Mucosa of descending colon (tissue), 3 donors: ENCODE measurements around the gene CDK11B. TPM values are rescaled to one million over a fixed set of nuclear protein-coding genes. Genes with fewer than 3 reads are reported as not detected.
"Not testable (repeated sequence)": the region's sequence is repeated elsewhere in the genome, so short reads cannot be mapped to it uniquely, and the experiment has no call there.

Experiments
- ATAC-seq: fragments of 200-7000 bp; cut with Tn5 transposase; one replicate; pipeline ENCODE4 v1.9.1; 2020; ENCODE audit warnings: mild to moderate bottlenecking, moderate library complexity
- DNase-seq, 3 donors: peaks; one replicate each; pipeline ENCODE4 v3.0.0-alpha.2; 2020
- H3K36me3 ChIP-seq: fragments of 200-600 bp; one replicate; pipeline ENCODE4 v1.8.0; 2021; ENCODE audit warnings: low read depth, mild to moderate bottlenecking
- H3K4me1 ChIP-seq: fragments of 200-600 bp; one replicate; pipeline ENCODE4 v1.8.0; 2021; ENCODE audit warnings: low read depth, mild to moderate bottlenecking
- H3K4me3 ChIP-seq: fragments of 200-600 bp; one replicate; pipeline ENCODE4 v1.8.0; 2021; ENCODE audit warnings: mild to moderate bottlenecking
- H3K9me3 ChIP-seq: fragments of 200-600 bp; one replicate; pipeline ENCODE4 v1.8.0; 2021; ENCODE audit warnings: mild to moderate bottlenecking
- CTCF ChIP-seq: fragments of 200-600 bp; IDR thresholded peaks from one replicate; pipeline ENCODE4 v1.8.0; 2022; ENCODE audit warnings: antibody characterized with exemption, mild to moderate bottlenecking
- intact Hi-C, 2 donors: fragments of 100-400 bp; cut with DNase I in 1 of 2; cut with micrococcal nuclease in 1 of 2; formaldehyde crosslinking; loops; one replicate each; pipeline versions ENCODE4 v1.11.0 to v1.11.1; 2022; cut with DNase I, micrococcal nuclease
- total RNA-seq, 3 donors: library from RNA; stranded (reverse); fragmentation: NEBNext Ultra II Directional in 2 of 3; extraction: Animal tissue kit (Norgen Biotek cat#: 25700) in 2 of 3; gene quantifications; one replicate each; pipeline versions ENCODE4 v1.2.1 to v1.2.4, GENCODE V29; 2021 to 2023
- donor health status: DM: no; HTN: no; CAD: no; lungs with moderate emphysema.
- donor health status: DM: no; HTN: no; CAD: no.
- donor health status: DM: no; HTN: yes; CAD: no.

The CDK11B gene
- total RNA-seq, 3 donors from 2014 or later = 31.9 to 45.6 (median 36.8) TPM

DNA sequence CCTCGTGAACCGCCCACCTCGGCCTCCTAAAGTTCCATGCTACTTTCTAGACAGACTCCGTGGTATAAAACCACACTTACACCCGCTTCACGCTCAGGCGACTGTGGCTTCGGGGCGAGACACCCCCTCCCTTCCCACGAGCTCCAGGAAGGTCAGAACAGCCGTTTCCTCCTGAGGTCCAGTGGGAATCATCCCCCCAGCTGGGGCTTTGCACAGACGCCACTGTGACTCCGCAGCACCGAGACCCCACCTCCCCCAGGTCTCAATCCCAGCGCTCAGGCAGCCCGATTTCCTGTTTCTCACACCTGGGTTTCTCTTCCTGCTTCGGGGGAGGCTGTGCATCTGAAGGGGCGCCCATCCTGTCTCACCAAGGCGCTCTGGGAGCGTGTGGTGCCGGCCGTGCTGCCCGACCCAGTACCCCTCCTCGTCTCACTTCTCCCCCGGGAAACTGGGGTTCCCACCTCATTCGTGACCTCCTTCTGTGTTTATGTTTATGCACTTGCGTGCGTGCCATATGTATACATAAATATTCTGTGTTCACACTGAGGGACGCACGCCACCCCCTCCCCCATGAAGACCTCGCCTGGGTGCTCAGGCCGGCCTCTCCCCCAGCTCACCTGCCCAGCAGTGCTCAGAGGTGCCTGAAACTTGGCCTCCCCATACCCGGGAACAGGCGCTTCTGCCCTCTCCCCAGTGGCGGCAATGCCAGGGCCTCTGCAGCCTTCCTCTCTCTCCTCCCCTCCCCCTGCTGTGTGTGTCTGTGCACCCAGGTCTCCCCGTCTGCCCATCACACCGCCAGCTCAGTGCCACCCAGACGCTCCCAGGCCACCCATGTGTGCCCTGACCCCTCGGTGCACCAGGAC is 19.1 kb upstream of the CDK11B start:
- no peaks in the 10 kb centered on the region for H3K9me3 ChIP-seq
- no peaks in the 10 kb centered on the region for H3K36me3 ChIP-seq
- intact Hi-C loops = no loop called here
- ATAC-seq (peak; percentile 58), DNase-seq (peak; percentile 51 to 75 (median 54))
- TF ChIP-seq CTCF = no peak
- no peak overlapping the region for H3K4me3 ChIP-seq
- H3K4me1 ChIP-seq = peaks cover 23% of the 10 kb centered on the region

DNA sequence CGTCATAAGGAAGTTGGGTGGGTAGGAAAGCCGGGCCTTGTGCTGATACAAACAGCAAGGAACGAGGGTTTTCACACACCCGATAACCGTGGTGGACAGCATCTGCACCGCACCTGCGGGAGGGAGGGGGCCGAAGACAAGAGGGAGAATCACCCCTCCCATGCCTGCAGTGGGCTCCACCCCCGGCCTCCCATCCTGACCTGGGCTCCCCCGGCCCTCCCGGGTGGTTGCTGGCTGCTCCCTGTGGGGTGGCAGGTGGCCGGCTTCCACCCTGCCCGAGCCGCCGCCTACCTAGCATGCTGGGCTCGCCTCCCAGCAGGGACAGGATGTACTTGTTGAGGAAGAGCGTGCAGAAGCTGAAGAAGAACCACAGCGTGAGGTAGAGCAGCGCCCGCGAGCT is 17.3 kb upstream of the CDK11B start:
- H3K9me3 ChIP-seq, DNase-seq, intact Hi-C loops, H3K36me3 ChIP-seq, ATAC-seq, H3K4me3 ChIP-seq: not testable (repeated sequence)
- peaks cover 21% of the 10 kb centered on the region for H3K4me1 ChIP-seq

GRCh38 chr1:1675218-1675617 is 16.4 kb upstream of the CDK11B start:
- H3K9me3 ChIP-seq, ATAC-seq, intact Hi-C loops, H3K4me3 ChIP-seq, H3K36me3 ChIP-seq: not testable (repeated sequence)
- DNase-seq = peak in 1 of 3 donors; percentile 51
- peaks cover 16% of the 10 kb centered on the region for H3K4me1 ChIP-seq

- DNase-seq, H3K4me3 ChIP-seq, ATAC-seq, intact Hi-C loops, H3K36me3 ChIP-seq, H3K9me3 ChIP-seq: not testable (repeated sequence)
- peaks cover 16% of the 10 kb centered on the region for H3K4me1 ChIP-seq
Observed at GRCh38 chr1:1674806-1675205, 16.0 kb upstream of the CDK11B start.

- no peaks in the 10 kb centered on the region for H3K36me3 ChIP-seq
- no peak overlapping the region for H3K4me3 ChIP-seq
- no peaks in the 10 kb centered on the region for H3K4me1 ChIP-seq
- intact Hi-C loops = no loop called here
- TF ChIP-seq CTCF = no peak
- no peaks in the 10 kb centered on the region for H3K9me3 ChIP-seq
- ATAC-seq (no peak), DNase-seq (peak in 1 of 3 donors; percentile 25)
Observed at GRCh38 chr1:1672181-1672965, 13.6 kb upstream of the CDK11B start.

DNA sequence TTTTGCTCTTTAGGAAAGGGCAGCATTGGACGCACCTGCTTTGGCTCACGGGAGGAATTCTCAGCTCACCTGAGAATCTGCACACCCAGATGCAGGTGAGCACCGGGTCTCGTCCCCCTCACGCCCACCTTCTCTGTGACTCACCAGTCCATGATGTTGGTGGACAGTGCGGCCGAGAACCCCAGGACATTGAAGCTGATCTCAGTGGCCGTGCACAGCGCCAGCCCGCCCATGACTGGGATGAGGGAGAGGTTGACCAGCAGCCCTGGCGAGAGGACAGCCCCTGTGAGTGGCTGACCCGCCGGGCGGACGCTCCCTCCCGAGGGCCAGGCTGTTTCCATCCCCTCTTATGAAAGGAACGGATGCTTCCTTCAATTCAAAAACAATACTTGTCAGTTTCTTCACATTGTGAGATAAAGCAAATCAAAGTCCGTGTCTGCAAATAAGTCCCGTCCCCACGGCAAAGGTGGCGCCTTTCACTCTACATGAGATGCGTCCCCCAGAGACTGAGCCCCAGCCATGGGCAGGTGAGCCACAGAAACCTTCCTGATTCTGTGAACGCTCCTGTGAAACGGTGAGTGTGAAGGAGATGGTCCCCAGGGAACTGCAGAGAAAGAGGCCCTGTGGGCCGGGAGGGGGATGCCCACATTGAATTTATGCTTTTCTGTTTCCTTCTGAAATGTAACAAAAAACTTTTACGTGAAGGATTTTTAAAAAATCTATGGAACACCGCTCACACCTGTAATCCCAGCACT is 12.7 kb upstream of the CDK11B start:
- ATAC-seq (no peak), DNase-seq (peak in 1 of 3 donors; percentile 42)
- intact Hi-C loops = no loop called here
- H3K9me3 ChIP-seq = no peaks in the 10 kb centered on the region
- H3K36me3 ChIP-seq = no peaks in the 10 kb centered on the region
- TF ChIP-seq CTCF = no peak
- H3K4me1 ChIP-seq = no peaks in the 10 kb centered on the region
- no peak overlapping the region for H3K4me3 ChIP-seq
